Glomerular visceral epithelial cell (primary cell): Measurements from ENCODE around the gene PGA4.

ENCODE experiments used
- DNase-seq: peaks from one replicate; pipeline ENCODE4 v3.0.0-alpha.2; 2016; ENCODE audit errors: extremely low spot score

The PGA4 gene

GRCh38 chr11:61279934-61280659, 58.0 kb downstream of the PGA4 start:
- no peak for DNase-seq

GRCh38 chr11:61280883-61281580, 58.9 kb downstream of the PGA4 start:
- DNase-seq = no peak
